A549 treated with CORT108297 at 1 μM for 4 hours (cell line): ENCODE measurements around the gene TAPBPL. TPM values are rescaled to one million over a fixed set of nuclear protein-coding genes. Genes with fewer than 3 reads are reported as not detected.

ENCODE experiments used
- total RNA-seq: library from RNA; stranded (reverse); fragments of 200-300 nt; extraction: Qiagen RNA extraction; gene quantifications from 5 replicates; pipeline ENCODE4 v1.2.3, GENCODE V29; 2022

Gene TAPBPL
- total RNA-seq: 3.3 to 4.6 TPM (median 3.7 TPM) in 5 replicates

GRCh38 chr12:6451348-6452244, at the start of gene TAPBPL:
Gene TAPBPL (plus strand): TSS chr12:6452042. CDS start chr12:6452249, 207 bp downstream.

DNA sequence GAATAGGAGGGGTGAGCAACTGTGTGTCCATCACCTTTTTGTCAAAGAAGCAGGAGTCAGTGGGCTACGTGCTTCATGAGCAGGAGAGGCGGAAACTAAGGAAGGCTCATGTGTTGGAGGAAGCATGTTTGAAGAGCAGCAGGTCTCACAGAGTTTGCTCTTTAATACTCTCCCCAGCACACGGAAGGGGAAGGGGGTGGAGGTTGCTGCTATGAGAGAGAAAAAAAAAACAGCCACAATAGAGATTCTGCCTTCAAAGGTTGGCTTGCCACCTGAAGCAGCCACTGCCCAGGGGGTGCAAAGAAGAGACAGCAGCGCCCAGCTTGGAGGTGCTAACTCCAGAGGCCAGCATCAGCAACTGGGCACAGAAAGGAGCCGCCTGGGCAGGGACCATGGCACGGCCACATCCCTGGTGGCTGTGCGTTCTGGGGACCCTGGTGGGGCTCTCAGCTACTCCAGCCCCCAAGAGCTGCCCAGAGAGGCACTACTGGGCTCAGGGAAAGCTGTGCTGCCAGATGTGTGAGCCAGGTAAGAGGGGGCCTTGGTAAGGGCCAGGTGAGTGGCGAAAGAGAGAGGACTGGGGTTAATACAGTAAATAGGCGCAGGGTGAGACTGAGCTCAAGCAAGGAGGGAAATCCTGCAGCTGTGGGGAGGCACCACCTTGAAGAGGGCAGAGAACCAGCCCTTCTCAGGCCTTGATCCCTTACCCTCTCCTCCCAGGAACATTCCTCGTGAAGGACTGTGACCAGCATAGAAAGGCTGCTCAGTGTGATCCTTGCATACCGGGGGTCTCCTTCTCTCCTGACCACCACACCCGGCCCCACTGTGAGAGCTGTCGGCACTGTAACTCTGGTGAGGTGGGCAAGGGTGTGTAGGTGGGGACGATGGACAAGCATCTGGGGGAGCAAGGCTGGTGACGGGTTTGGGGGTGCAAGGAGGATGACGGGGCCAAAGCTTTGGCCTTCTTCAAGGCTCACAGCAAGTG, 6.8 kb upstream of the TAPBPL start, which contains the start of gene CD27:
Gene CD27 (plus strand): TSS at position 252 of the 985 bp plus-strand sequence. CDS start 141 bp downstream, at position 393.

GRCh38 chr12:6470375-6471163, 18.7 kb downstream of the TAPBPL start, which contains the start of gene VAMP1:
Gene VAMP1 (minus strand): TSS chr12:6470677. CDS start chr12:6470531, 146 bp downstream.

DNA sequence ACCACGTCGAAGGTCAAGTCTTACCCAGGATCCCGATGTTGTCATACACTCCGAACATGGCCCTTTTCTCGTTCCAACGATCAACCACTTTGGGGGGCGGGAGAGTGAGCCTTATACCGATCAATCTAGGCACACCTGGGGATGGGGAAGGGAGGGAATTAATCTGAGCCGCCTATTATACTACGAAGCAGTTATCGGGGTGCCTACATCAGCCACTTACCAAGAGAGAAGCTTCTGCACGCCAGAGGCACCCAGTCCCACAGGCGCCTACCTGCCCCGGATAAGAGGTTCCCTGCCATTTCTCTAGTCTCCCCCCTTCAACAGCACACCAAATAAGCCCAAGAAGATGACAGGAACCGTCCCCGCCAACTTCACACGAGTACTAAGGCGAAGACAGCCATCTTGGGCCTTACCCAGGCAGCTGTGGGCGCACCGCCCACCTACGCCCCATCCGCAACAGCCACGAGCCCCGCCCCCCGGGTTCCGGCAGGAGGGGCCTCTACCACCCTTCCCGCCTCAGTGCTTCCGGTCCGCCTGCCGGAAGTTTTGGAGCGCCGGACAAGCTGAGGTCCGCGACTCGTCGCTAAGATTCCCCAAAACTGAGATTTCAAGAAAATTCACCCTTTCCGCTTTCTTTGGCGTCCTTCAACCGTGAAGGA, 41.1 kb downstream of the TAPBPL start, which contains the start of gene MRPL51:
Gene MRPL51 (minus strand): TSS at position 425 of the 659 bp plus-strand sequence. CDS start 126 bp downstream, at position 299.

GRCh38 chr12:6493497-6494257, 41.8 kb downstream of the TAPBPL start, which contains the start of gene NCAPD2:
Gene NCAPD2 (plus strand): TSS chr12:6494102. CDS start chr12:6495099, 997 bp downstream.

Other genes starting within 250 kb of the TAPBPL start
- gene PLEKHG6, start 141.4 kb upstream of the TAPBPL start, total RNA-seq: 0.06 to 0.32 TPM (median 0.13 TPM) in 5 replicates
- 359 to 653 TPM (median 512 TPM) in 5 replicates for gene TNFRSF1A, start 110.0 kb upstream of the TAPBPL start, total RNA-seq
- 10.8 to 15.6 TPM (median 14.9 TPM) in 5 replicates for gene SCNN1A, start 76.5 kb upstream of the TAPBPL start, total RNA-seq
- 168 to 231 TPM (median 214 TPM) in 5 replicates for gene LTBR, start 67.9 kb upstream of the TAPBPL start, total RNA-seq
- gene CD27, start 7.1 kb upstream of the TAPBPL start, total RNA-seq: not detected in 5 replicates
- 9.7 to 13.8 TPM (median 11.4 TPM) in 5 replicates for gene VAMP1, start 18.6 kb downstream of the TAPBPL start, total RNA-seq
- gene MRPL51, start 41.2 kb downstream of the TAPBPL start, total RNA-seq: 286 to 313 TPM (median 305 TPM) in 5 replicates
- 56.1 to 74.5 TPM (median 68.1 TPM) in 5 replicates for gene NCAPD2, start 42.1 kb downstream of the TAPBPL start, total RNA-seq
- gene GAPDH, start 82.5 kb downstream of the TAPBPL start, total RNA-seq: 6,866 to 9,447 TPM (median 8,977 TPM) in 5 replicates
- 1.9 to 3.0 TPM (median 2.6 TPM) in 5 replicates for gene IFFO1, start 104.0 kb downstream of the TAPBPL start, total RNA-seq
- 98.9 to 109 TPM (median 105 TPM) in 5 replicates for gene NOP2, start 116.2 kb downstream of the TAPBPL start, total RNA-seq
- gene CHD4, start 155.3 kb downstream of the TAPBPL start, total RNA-seq: 62.1 to 82.8 TPM (median 64.0 TPM) in 5 replicates
- gene LPAR5, start 183.9 kb downstream of the TAPBPL start, total RNA-seq: 0.45 to 0.81 TPM (median 0.70 TPM) in 5 replicates
- 0.11 to 0.34 TPM (median 0.16 TPM) in 5 replicates for gene ACRBP, start 195.4 kb downstream of the TAPBPL start, total RNA-seq
- 13.6 to 21.5 TPM (median 16.8 TPM) in 5 replicates for gene ING4, start 211.1 kb downstream of the TAPBPL start, total RNA-seq
- gene ZNF384, start 237.3 kb downstream of the TAPBPL start, total RNA-seq: 53.9 to 63.5 TPM (median 60.1 TPM) in 5 replicates
- gene PIANP, start 248.8 kb downstream of the TAPBPL start, total RNA-seq: 0.68 to 1.2 TPM (median 0.92 TPM) in 5 replicates